Activated naive CD4-positive, alpha-beta T cell treated with anti-CD3 and anti-CD28 coated beads, Interleukin-2, amount 10 ng/mL, durations not matched to agents 7 days and 5 days (primary cell): Measurements from ENCODE around the gene PTPRK.
A peak's percentile ranks its signal among the peaks of the same experiment; 100 is the strongest.

ENCODE experiments used
- CTCF ChIA-PET: fragments of 350-600 bp; sonication (Branson Sonifier 250); formaldehyde crosslinking; loops from one replicate; lab custom pipeline; 2021; ENCODE audit warnings: antibody characterized with exemption; lab: Charles Lee
- DNase-seq: peaks from one replicate; pipeline ENCODE4 v3.0.0-alpha.2; 2020
- H3K27ac Mint-ChIP-seq: one replicate; pipeline ENCODE4 v1.8.0; 2021; ENCODE audit warnings: mild to moderate bottlenecking, moderate library complexity, mixed read lengths
- H3K27me3 Mint-ChIP-seq: one replicate; pipeline ENCODE4 v1.8.0; 2021; ENCODE audit warnings: mild to moderate bottlenecking, mixed read lengths
- H3K36me3 Mint-ChIP-seq: one replicate; pipeline ENCODE4 v1.8.0; 2021; ENCODE audit warnings: mixed read lengths
- H3K4me1 Mint-ChIP-seq: one replicate; pipeline ENCODE4 v1.8.0; 2021; ENCODE audit warnings: mixed read lengths
- H3K4me3 Mint-ChIP-seq: one replicate; pipeline ENCODE4 v1.8.0; 2021; ENCODE audit warnings: mild to moderate bottlenecking, moderate library complexity, mixed read lengths
- H3K9me3 Mint-ChIP-seq: one replicate; pipeline ENCODE4 v1.8.0; 2021; ENCODE audit warnings: mixed read lengths

Gene PTPRK

GRCh38 chr6:128127650-128128049 is 392.7 kb downstream of the PTPRK start:
- no peak for DNase-seq
- no peaks in the 10 kb centered on the region for H3K9me3 Mint-ChIP-seq
- H3K4me3 Mint-ChIP-seq, result no peak overlapping the region
- H3K4me1 Mint-ChIP-seq, result no peaks in the 10 kb centered on the region
- H3K36me3 Mint-ChIP-seq, result no peaks in the 10 kb centered on the region
- CTCF ChIA-PET, result no interaction called here
- H3K27me3 Mint-ChIP-seq, result no peaks in the 10 kb centered on the region
- no peak overlapping the region for H3K27ac Mint-ChIP-seq

GRCh38 chr6:128124713-128125112 is 395.7 kb downstream of the PTPRK start:
- H3K36me3 Mint-ChIP-seq, result no peaks in the 10 kb centered on the region
- CTCF ChIA-PET, result no interaction called here
- no peak overlapping the region for H3K27ac Mint-ChIP-seq
- H3K4me1 Mint-ChIP-seq, result peaks cover 3% of the 10 kb centered on the region
- no peaks in the 10 kb centered on the region for H3K9me3 Mint-ChIP-seq
- H3K27me3 Mint-ChIP-seq, result no peaks in the 10 kb centered on the region
- no peak for DNase-seq
- H3K4me3 Mint-ChIP-seq, result no peak overlapping the region

- DNase-seq, result no peak
- Mint-ChIP-seq H3K4me1 (peaks cover 3% of the 10 kb centered on the region), H3K9me3 (no peaks in the 10 kb centered on the region), H3K27me3 (no peaks in the 10 kb centered on the region), H3K4me3 (no peak overlapping the region), H3K36me3 (no peaks in the 10 kb centered on the region), H3K27ac (no peak overlapping the region)
- CTCF ChIA-PET, result no interaction called here
Measured at GRCh38 chr6:128121610-128122009, 398.8 kb downstream of the PTPRK start.

- CTCF ChIA-PET, result no interaction called here
- no peak for DNase-seq
- no peaks in the 10 kb centered on the region for H3K9me3 Mint-ChIP-seq
Measured at GRCh38 chr6:128121190-128121589, 399.2 kb downstream of the PTPRK start.

GRCh38 chr6:128118401-128118800 is 402.0 kb downstream of the PTPRK start:
- CTCF ChIA-PET, result no interaction called here
- H3K27ac Mint-ChIP-seq, result no peak overlapping the region
- H3K27me3 Mint-ChIP-seq, result no peaks in the 10 kb centered on the region
- H3K9me3 Mint-ChIP-seq, result no peaks in the 10 kb centered on the region
- no peaks in the 10 kb centered on the region for H3K36me3 Mint-ChIP-seq
- DNase-seq, result no peak
- no peak overlapping the region for H3K4me3 Mint-ChIP-seq
- peaks cover 3% of the 10 kb centered on the region for H3K4me1 Mint-ChIP-seq

More at GRCh38 chr6:128121190-128121589, 399.2 kb downstream of the PTPRK start:
- H3K27me3 Mint-ChIP-seq, result no peaks in the 10 kb centered on the region
- no peak overlapping the region for H3K27ac Mint-ChIP-seq
- peaks cover 3% of the 10 kb centered on the region for H3K4me1 Mint-ChIP-seq
- H3K4me3 Mint-ChIP-seq, result no peak overlapping the region
- H3K36me3 Mint-ChIP-seq, result no peaks in the 10 kb centered on the region

GRCh38 chr6:128117916-128118315 is 402.5 kb downstream of the PTPRK start:
- DNase-seq, result no peak
- Mint-ChIP-seq H3K4me1 (peaks cover 4% of the 10 kb centered on the region), H3K36me3 (no peaks in the 10 kb centered on the region), H3K27ac (no peak overlapping the region), H3K4me3 (no peak overlapping the region), H3K9me3 (no peaks in the 10 kb centered on the region), H3K27me3 (no peaks in the 10 kb centered on the region)
- CTCF ChIA-PET, result interaction anchor here (1.2 kb wide), 1 partner anchor 11 kb away, joined by 3 read pairs; no protein-coding TSS in a partner anchor

- Mint-ChIP-seq H3K27me3 (no peaks in the 10 kb centered on the region), H3K36me3 (peaks cover 1% of the 10 kb centered on the region), H3K4me3 (no peak overlapping the region), H3K9me3 (no peaks in the 10 kb centered on the region), H3K27ac (no peak overlapping the region), H3K4me1 (peaks cover 13% of the 10 kb centered on the region)
- CTCF ChIA-PET, result no interaction called here
- DNase-seq, result no peak
Measured at GRCh38 chr6:128114164-128114563, 406.2 kb downstream of the PTPRK start.

GRCh38 chr6:128112494-128112893 is 407.9 kb downstream of the PTPRK start:
- DNase-seq, result no peak
- CTCF ChIA-PET, result no interaction called here
- Mint-ChIP-seq H3K27me3 (no peaks in the 10 kb centered on the region), H3K4me1 (peaks cover 13% of the 10 kb centered on the region), H3K4me3 (peak overlapping the region; percentile 27), H3K27ac (peak overlapping the region; percentile 34), H3K36me3 (peaks cover 1% of the 10 kb centered on the region), H3K9me3 (no peaks in the 10 kb centered on the region)

GRCh38 chr6:128111096-128111495 is 409.3 kb downstream of the PTPRK start:
- no peak for DNase-seq
- Mint-ChIP-seq H3K27ac (no peak overlapping the region), H3K36me3 (peaks cover 1% of the 10 kb centered on the region), H3K9me3 (no peaks in the 10 kb centered on the region), H3K4me1 (peaks cover 13% of the 10 kb centered on the region), H3K27me3 (no peaks in the 10 kb centered on the region), H3K4me3 (no peak overlapping the region)
- CTCF ChIA-PET, result no interaction called here

- Mint-ChIP-seq H3K27me3 (no peaks in the 10 kb centered on the region), H3K27ac (no peak overlapping the region), H3K36me3 (peaks cover 1% of the 10 kb centered on the region), H3K4me3 (no peak overlapping the region), H3K9me3 (peaks cover 2% of the 10 kb centered on the region), H3K4me1 (peaks cover 10% of the 10 kb centered on the region)
- CTCF ChIA-PET, result interaction anchor here (0.6 to 1.1 kb wide), 2 partner anchors 9 to 154 kb away, joined by 3 read pairs; no protein-coding TSS in a partner anchor
- DNase-seq, result no peak
Measured at GRCh38 chr6:128107682-128108081, 412.7 kb downstream of the PTPRK start.

- no peaks in the 10 kb centered on the region for H3K27me3 Mint-ChIP-seq
Measured at GRCh38 chr6:128099571-128100197, 420.7 kb downstream of the PTPRK start.

GRCh38 chr6:128098000-128098581 is 422.3 kb downstream of the PTPRK start:
- peaks cover 18% of the 10 kb centered on the region for H3K4me1 Mint-ChIP-seq
- DNase-seq, result no peak
- CTCF ChIA-PET, result no interaction called here

More at GRCh38 chr6:128099571-128100197, 420.7 kb downstream of the PTPRK start:
- peaks cover 2% of the 10 kb centered on the region for H3K9me3 Mint-ChIP-seq
- no peak overlapping the region for H3K27ac Mint-ChIP-seq
- no peaks in the 10 kb centered on the region for H3K36me3 Mint-ChIP-seq
- H3K4me1 Mint-ChIP-seq, result peaks cover 16% of the 10 kb centered on the region
- DNase-seq, result no peak
- no peak overlapping the region for H3K4me3 Mint-ChIP-seq
- CTCF ChIA-PET, result no interaction called here

GRCh38 chr6:128097009-128097408 is 423.4 kb downstream of the PTPRK start:
- Mint-ChIP-seq H3K27ac (no peak overlapping the region), H3K4me1 (peaks cover 18% of the 10 kb centered on the region), H3K4me3 (no peak overlapping the region), H3K27me3 (no peaks in the 10 kb centered on the region), H3K36me3 (no peaks in the 10 kb centered on the region), H3K9me3 (no peaks in the 10 kb centered on the region)
- DNase-seq, result no peak
- CTCF ChIA-PET, result no interaction called here

More at GRCh38 chr6:128098000-128098581, 422.3 kb downstream of the PTPRK start:
- H3K27ac Mint-ChIP-seq, result no peak overlapping the region
- no peak overlapping the region for H3K4me3 Mint-ChIP-seq
- H3K36me3 Mint-ChIP-seq, result no peaks in the 10 kb centered on the region
- H3K9me3 Mint-ChIP-seq, result no peaks in the 10 kb centered on the region
- no peaks in the 10 kb centered on the region for H3K27me3 Mint-ChIP-seq

GRCh38 chr6:128095362-128095761 is 425.0 kb downstream of the PTPRK start:
- CTCF ChIA-PET, result no interaction called here
- H3K27me3 Mint-ChIP-seq, result no peaks in the 10 kb centered on the region
- DNase-seq, result no peak
- H3K4me1 Mint-ChIP-seq, result peaks cover 18% of the 10 kb centered on the region
- H3K36me3 Mint-ChIP-seq, result no peaks in the 10 kb centered on the region
- H3K4me3 Mint-ChIP-seq, result no peak overlapping the region
- no peaks in the 10 kb centered on the region for H3K9me3 Mint-ChIP-seq
- no peak overlapping the region for H3K27ac Mint-ChIP-seq

- H3K27me3 Mint-ChIP-seq, result no peaks in the 10 kb centered on the region
- no peak overlapping the region for H3K4me3 Mint-ChIP-seq
- no peaks in the 10 kb centered on the region for H3K36me3 Mint-ChIP-seq
- CTCF ChIA-PET, result interaction anchor here (1.1 kb wide), 1 partner anchor 9 kb away, joined by 3 read pairs; no protein-coding TSS in a partner anchor
- no peaks in the 10 kb centered on the region for H3K4me1 Mint-ChIP-seq
- H3K9me3 Mint-ChIP-seq, result no peaks in the 10 kb centered on the region
- H3K27ac Mint-ChIP-seq, result no peak overlapping the region
- no peak for DNase-seq
Measured at GRCh38 chr6:128079021-128079420, 441.4 kb downstream of the PTPRK start.
